Neuronal stem cell (in vitro differentiated cells): ENCODE results near the gene MAP3K5.

Experiments
- DNase-seq: peaks from one replicate; pipeline ENCODE4 v3.0.0-alpha.2; 2013; ENCODE audit warnings: low spot score
- H2AFZ ChIP-seq: one replicate; pipeline ENCODE4 v1.6.1; 2013; ENCODE audit warnings: mild to moderate bottlenecking, low read length, inconsistent platforms
- H2AK5ac ChIP-seq: 2 replicates; pipeline ENCODE4 v1.6.1; 2013; ENCODE audit warnings: low read depth, mild to moderate bottlenecking, inconsistent platforms, low read length, moderate library complexity, mixed read lengths
- H2BK120ac ChIP-seq: 2 replicates; pipeline ENCODE4 v1.6.1; 2013; ENCODE audit warnings: low read depth, mild to moderate bottlenecking, inconsistent platforms, low read length, moderate library complexity, mixed read lengths
- H2BK12ac ChIP-seq: one replicate; pipeline ENCODE4 v1.6.1; 2013; ENCODE audit warnings: low read length, inconsistent platforms
- H2BK15ac ChIP-seq: 2 replicates; pipeline ENCODE4 v1.6.1; 2013; ENCODE audit warnings: mild to moderate bottlenecking, low read length, inconsistent platforms, mixed read lengths
- H2BK5ac ChIP-seq: one replicate; pipeline ENCODE4 v1.6.1; 2013; ENCODE audit warnings: inconsistent platforms, mild to moderate bottlenecking, low read length, moderate library complexity
- H3K14ac ChIP-seq: one replicate; pipeline ENCODE4 v1.6.1; 2013; ENCODE audit warnings: low read length, inconsistent platforms
- H3K18ac ChIP-seq: 2 replicates; pipeline ENCODE4 v1.6.1; 2013; ENCODE audit warnings: low read length, inconsistent platforms
- H3K23ac ChIP-seq: 2 replicates; pipeline ENCODE4 v1.6.1; 2013; ENCODE audit warnings: low read depth, mild to moderate bottlenecking, mixed read lengths, low read length, inconsistent platforms; ENCODE audit not compliant: poor library complexity
- H3K27ac ChIP-seq: replicated peaks from 3 replicates; pipeline ENCODE4 v1.5.1; 2013; ENCODE audit warnings: low read length, inconsistent platforms
- H3K27me3 ChIP-seq, 3 experiments: 2 replicates each; pipeline ENCODE4 v1.6.1; 2013; ENCODE audit warnings: low read length in 3 of 3, mild to moderate bottlenecking in 2 of 3, inconsistent platforms in 1 of 3, low read depth in 1 of 3, mixed read lengths in 1 of 3, moderate library complexity in 1 of 3; ENCODE audit not compliant: control insufficient read depth in 3 of 3, insufficient read depth in 3 of 3
- H3K36me3 ChIP-seq, 2 donors: replicated peaks in 1 of 2; 2 replicates each; pipeline ENCODE4 v1.6.1; 2013; ENCODE audit warnings: low read length in 2 of 2; ENCODE audit not compliant: control insufficient read depth in 2 of 2, insufficient read depth in 2 of 2
- H3K4ac ChIP-seq: 2 replicates; pipeline ENCODE4 v1.6.1; 2013; ENCODE audit warnings: inconsistent platforms, mild to moderate bottlenecking, low read length, moderate library complexity
- H3K4me1 ChIP-seq, 2 donors: 1 replicate in 1 of 2; 2 replicates in 1 of 2; pipeline ENCODE4 v1.6.1; 2013; ENCODE audit warnings: low read length in 2 of 2, low read depth in 1 of 2; ENCODE audit not compliant: control insufficient read depth in 2 of 2, insufficient read depth in 1 of 2
- H3K4me2 ChIP-seq: one replicate; pipeline ENCODE4 v1.6.1; 2013; ENCODE audit warnings: mild to moderate bottlenecking, low read length, inconsistent platforms; ENCODE audit not compliant: insufficient read depth, poor library complexity, severe bottlenecking
- H3K4me3 ChIP-seq, 2 donors: 2 replicates each; pipeline ENCODE4 v1.5.1; 2013; ENCODE audit warnings: low read length in 2 of 2, mild to moderate bottlenecking in 2 of 2, inconsistent platforms in 1 of 2, moderate library complexity in 1 of 2
- H3K79me1 ChIP-seq: one replicate; pipeline ENCODE4 v1.6.1; 2013; ENCODE audit warnings: low read depth, mild to moderate bottlenecking, inconsistent platforms, low read length, moderate library complexity
- H3K9ac ChIP-seq: one replicate; pipeline ENCODE4 v1.6.1; 2013; ENCODE audit warnings: mild to moderate bottlenecking, low read depth, low read length, inconsistent platforms; ENCODE audit not compliant: poor library complexity
- H3K9me3 ChIP-seq, 2 donors: replicated peaks in 1 of 2; 2 replicates each; pipeline versions ENCODE3 to v1.6.1; 2013; ENCODE audit warnings: low read length in 2 of 2, mild to moderate bottlenecking in 2 of 2, inconsistent platforms in 1 of 2, low read depth in 1 of 2, mixed read lengths in 1 of 2, moderate library complexity in 1 of 2; ENCODE audit not compliant: control insufficient read depth in 2 of 2, insufficient read depth in 1 of 2
- H4K8ac ChIP-seq: one replicate; pipeline ENCODE4 v1.6.1; 2013; ENCODE audit warnings: low read depth, mild to moderate bottlenecking, inconsistent platforms, low read length, moderate library complexity
- H4K91ac ChIP-seq: one replicate; pipeline ENCODE4 v1.6.1; 2013; ENCODE audit warnings: low read length, low read depth, mild to moderate bottlenecking, inconsistent platforms; ENCODE audit not compliant: poor library complexity
- WGBS, 2 donors: extraction: QIAGEN DNeasy Blood & Tissue Kit; methylation state at CpG; one replicate each; pipeline ENCODE4 v1.1.7; 2013; ENCODE audit warnings: missing lambda C conversion rate in 2 of 2, mixed read lengths in 1 of 2; ENCODE audit not compliant: insufficient read length in 2 of 2, insufficient replicate concordance in 1 of 2; ENCODE audit errors: extremely low coverage in 2 of 2; 5-methylcytosine and 5-hydroxymethylcytosine counted together

MAP3K5 gene

GRCh38 chr6:136582711-136583471, 209.4 kb downstream of the MAP3K5 start:
- Histone ChIP-seq H3K79me1 (no peaks in the 10 kb centered on the region), H3K4ac (no peak overlapping the region), H2BK15ac (no peak overlapping the region), H3K27me3 (no peaks in the 10 kb centered on the region), H3K23ac (no peak overlapping the region), H3K4me2 (no peak overlapping the region), H3K14ac (no peak overlapping the region), H3K27ac (no peak overlapping the region), H4K91ac (no peak overlapping the region), H2BK120ac (no peak overlapping the region), H3K18ac (no peak overlapping the region), H2BK12ac (no peak overlapping the region), H2BK5ac (no peak overlapping the region), H3K4me3 (no peak overlapping the region), H4K8ac (no peak overlapping the region), H3K36me3 (no peaks in the 10 kb centered on the region), H2AFZ (no peak overlapping the region), H3K4me1 (no peaks in the 10 kb centered on the region), H3K9ac (no peak overlapping the region), H2AK5ac (no peak overlapping the region), H3K9me3 (peaks cover 0 to 3% of the 10 kb centered on the region in 2 donors)
- no peak for DNase-seq
- WGBS, 2 donors = no CpG with 5 or more reads among the region's 3 CpGs

GRCh38 chr6:136579800-136580199, 212.5 kb downstream of the MAP3K5 start:
- H3K9ac ChIP-seq = no peak overlapping the region
- no peak overlapping the region for H3K4me3 ChIP-seq
- no peak overlapping the region for H2BK12ac ChIP-seq
- H3K4me2 ChIP-seq = no peak overlapping the region
- no peaks in the 10 kb centered on the region for H3K79me1 ChIP-seq
- H3K4ac ChIP-seq = no peak overlapping the region
- no peaks in the 10 kb centered on the region for H3K36me3 ChIP-seq
- H3K27ac ChIP-seq = no peak overlapping the region
- peaks cover 0 to 3% of the 10 kb centered on the region in 2 donors for H3K9me3 ChIP-seq
- H2BK120ac ChIP-seq = no peak overlapping the region
- WGBS, 2 donors = no CpG with 5 or more reads among the region's 2 CpGs
- H3K27me3 ChIP-seq = no peaks in the 10 kb centered on the region
- no peak overlapping the region for H3K23ac ChIP-seq
- no peak for DNase-seq
- H4K8ac ChIP-seq = no peak overlapping the region
- H3K4me1 ChIP-seq = no peaks in the 10 kb centered on the region
- H2AFZ ChIP-seq = no peak overlapping the region
- H3K18ac ChIP-seq = no peak overlapping the region
- no peak overlapping the region for H2BK5ac ChIP-seq
- no peak overlapping the region for H2AK5ac ChIP-seq
- H2BK15ac ChIP-seq = no peak overlapping the region
- H4K91ac ChIP-seq = no peak overlapping the region
- H3K14ac ChIP-seq = no peak overlapping the region

- WGBS, 2 donors = no CpG with 5 or more reads among the region's 6 CpGs
- H2BK5ac ChIP-seq = no peak overlapping the region
- no peaks in the 10 kb centered on the region for H3K4me1 ChIP-seq
- no peak for DNase-seq
- H3K4me3 ChIP-seq = no peak overlapping the region
- no peak overlapping the region for H2AK5ac ChIP-seq
- no peak overlapping the region for H3K18ac ChIP-seq
- H3K9me3 ChIP-seq = no peaks in the 10 kb centered on the region
- H3K4ac ChIP-seq = no peak overlapping the region
- H3K14ac ChIP-seq = no peak overlapping the region
- no peak overlapping the region for H2BK15ac ChIP-seq
- no peak overlapping the region for H2AFZ ChIP-seq
- no peaks in the 10 kb centered on the region for H3K79me1 ChIP-seq
- H4K8ac ChIP-seq = no peak overlapping the region
- no peak overlapping the region for H3K27ac ChIP-seq
- no peak overlapping the region for H3K9ac ChIP-seq
- H3K23ac ChIP-seq = no peak overlapping the region
- no peaks in the 10 kb centered on the region for H3K36me3 ChIP-seq
- no peak overlapping the region for H2BK12ac ChIP-seq
- H3K4me2 ChIP-seq = no peak overlapping the region
- no peak overlapping the region for H4K91ac ChIP-seq
- no peak overlapping the region for H2BK120ac ChIP-seq
- H3K27me3 ChIP-seq = no peaks in the 10 kb centered on the region
Measured at GRCh38 chr6:136576821-136577220, 215.5 kb downstream of the MAP3K5 start.

- no peak overlapping the region for H3K18ac ChIP-seq
- no peak overlapping the region for H2AK5ac ChIP-seq
- no peaks in the 10 kb centered on the region for H3K36me3 ChIP-seq
- H3K4me3 ChIP-seq = no peak overlapping the region
- H3K9ac ChIP-seq = no peak overlapping the region
- H3K4me2 ChIP-seq = no peak overlapping the region
- no peak overlapping the region for H3K14ac ChIP-seq
- no peak for DNase-seq
- H2BK120ac ChIP-seq = no peak overlapping the region
- no peak overlapping the region for H3K27ac ChIP-seq
- H4K8ac ChIP-seq = no peak overlapping the region
- H3K27me3 ChIP-seq = no peaks in the 10 kb centered on the region
- no peaks in the 10 kb centered on the region for H3K79me1 ChIP-seq
- no peak overlapping the region for H3K4ac ChIP-seq
- H3K4me1 ChIP-seq = no peaks in the 10 kb centered on the region
- H3K9me3 ChIP-seq = no peaks in the 10 kb centered on the region
- H4K91ac ChIP-seq = no peak overlapping the region
- H2BK12ac ChIP-seq = no peak overlapping the region
- no peak overlapping the region for H3K23ac ChIP-seq
- no peak overlapping the region for H2BK5ac ChIP-seq
- no peak overlapping the region for H2AFZ ChIP-seq
- no peak overlapping the region for H2BK15ac ChIP-seq
Measured at GRCh38 chr6:136571496-136571895, 220.8 kb downstream of the MAP3K5 start.
